Spleen (tissue), 7 donors: ENCODE data around the gene SEM1.

Experiments
- POLR2A ChIP-seq, 3 donors: fragments of 450-650 bp; IDR thresholded peaks; one replicate each; pipeline ENCODE4 v1.5.1; 2017; ENCODE audit warnings: antibody characterized with exemption in 3 of 3, mild to moderate bottlenecking in 1 of 3
- TF ChIP-seq, protein P1 (sequence below), 11 experiments: fragments of 200-600 bp in 7 of 11; fragments of 450-650 bp in 4 of 11; sonication (generic) in 4 of 11; IDR thresholded peaks in 8 of 11; conservative IDR thresholded peaks in 3 of 11; 1 replicate in 7 of 11; 2 replicates in 4 of 11; pipeline versions ENCODE4 v1.4.0 to v1.8.0; 2016 to 2021; ENCODE audit warnings: antibody characterized with exemption in 11 of 11, inconsistent platforms in 4 of 11, mild to moderate bottlenecking in 1 of 11
- donor health status: DM: no; HTN: no; CAD: no; lungs with moderate emphysema.
- donor health status: DM: no; HTN: no; CAD: no.
- donor health status: DM: no; HTN: no; CAD: no.

DNA sequence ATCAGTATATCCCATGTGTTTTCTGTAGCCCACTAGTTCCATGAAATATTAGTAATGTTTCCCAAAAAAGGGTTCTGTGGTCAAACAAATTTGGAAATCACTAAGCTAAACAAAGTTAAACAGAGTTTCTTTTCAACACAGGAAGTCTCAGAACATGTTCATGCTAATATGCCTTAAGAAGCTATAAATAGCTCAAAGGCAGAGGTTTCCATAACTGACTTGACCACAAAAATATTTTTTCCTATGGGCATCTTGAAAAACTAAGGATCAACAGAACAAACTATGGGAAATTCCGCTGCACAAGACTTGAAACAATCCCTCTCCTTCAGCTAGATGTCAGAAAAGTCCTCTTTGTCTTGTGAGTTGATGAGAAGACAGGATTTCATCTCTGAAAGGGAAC, 59.7 kb downstream of the SEM1 start:
- TF ChIP-seq, protein P1, sequence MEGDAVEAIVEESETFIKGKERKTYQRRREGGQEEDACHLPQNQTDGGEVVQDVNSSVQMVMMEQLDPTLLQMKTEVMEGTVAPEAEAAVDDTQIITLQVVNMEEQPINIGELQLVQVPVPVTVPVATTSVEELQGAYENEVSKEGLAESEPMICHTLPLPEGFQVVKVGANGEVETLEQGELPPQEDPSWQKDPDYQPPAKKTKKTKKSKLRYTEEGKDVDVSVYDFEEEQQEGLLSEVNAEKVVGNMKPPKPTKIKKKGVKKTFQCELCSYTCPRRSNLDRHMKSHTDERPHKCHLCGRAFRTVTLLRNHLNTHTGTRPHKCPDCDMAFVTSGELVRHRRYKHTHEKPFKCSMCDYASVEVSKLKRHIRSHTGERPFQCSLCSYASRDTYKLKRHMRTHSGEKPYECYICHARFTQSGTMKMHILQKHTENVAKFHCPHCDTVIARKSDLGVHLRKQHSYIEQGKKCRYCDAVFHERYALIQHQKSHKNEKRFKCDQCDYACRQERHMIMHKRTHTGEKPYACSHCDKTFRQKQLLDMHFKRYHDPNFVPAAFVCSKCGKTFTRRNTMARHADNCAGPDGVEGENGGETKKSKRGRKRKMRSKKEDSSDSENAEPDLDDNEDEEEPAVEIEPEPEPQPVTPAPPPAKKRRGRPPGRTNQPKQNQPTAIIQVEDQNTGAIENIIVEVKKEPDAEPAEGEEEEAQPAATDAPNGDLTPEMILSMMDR (IDR thresholded peaks at IDR 0.05 in 8 of 11, conservative IDR thresholded peaks at IDR 0.05 in 3 of 11): no peak
- no peak for TF ChIP-seq POLR2A (IDR thresholded peaks at IDR 0.05)
